HG03095 (cell line): ENCODE measurements around the gene NRDE2.
"Not testable (repeated sequence)": the region's sequence is repeated elsewhere in the genome, so short reads cannot be mapped to it uniquely, and the experiment has no call there.

Experiments
- ATAC-seq: cut with Tn5 transposase; IDR thresholded peaks from one replicate; pipeline ENCODE4 v1.9.1; 2021; ENCODE audit warnings: moderate library complexity; ENCODE audit not compliant: unreplicated experiment

NRDE2 gene

GRCh38 chr14:90344331-90345238 lies 12.8 kb upstream of the NRDE2 start:
- no peak for ATAC-seq

GRCh38 chr14:90342327-90342726 lies 10.6 kb upstream of the NRDE2 start:
- no peak for ATAC-seq

GRCh38 chr14:90341784-90342183 lies 10.0 kb upstream of the NRDE2 start:
- ATAC-seq = no peak

- ATAC-seq = not testable (repeated sequence)
Observed at GRCh38 chr14:90341232-90341631, 9.5 kb upstream of the NRDE2 start.

- no peak for ATAC-seq
Observed at GRCh38 chr14:90336985-90337384, 5.2 kb upstream of the NRDE2 start.

- ATAC-seq = no peak
Observed at GRCh38 chr14:90336401-90336800, 4.7 kb upstream of the NRDE2 start.

- no peak for ATAC-seq
Observed at GRCh38 chr14:90332271-90332584, 487 bp upstream of the NRDE2 start.

- no peak for ATAC-seq
Observed at GRCh38 chr14:90330203-90331196, 1.2 kb downstream of the NRDE2 start.

GRCh38 chr14:90321891-90322290 lies 9.8 kb downstream of the NRDE2 start:
- no peak for ATAC-seq

GRCh38 chr14:90319634-90320541 lies 11.9 kb downstream of the NRDE2 start:
- ATAC-seq = no peak

GRCh38 chr14:90319173-90319572 lies 12.6 kb downstream of the NRDE2 start:
- ATAC-seq = no peak

- no peak for ATAC-seq
Observed at GRCh38 chr14:90318016-90318415, 13.7 kb downstream of the NRDE2 start.

GRCh38 chr14:90317286-90317685 lies 14.5 kb downstream of the NRDE2 start:
- ATAC-seq = no peak

GRCh38 chr14:90308561-90308960 lies 23.2 kb downstream of the NRDE2 start:
- no peak for ATAC-seq

GRCh38 chr14:90305176-90305601 lies 26.6 kb downstream of the NRDE2 start:
- no peak for ATAC-seq

- no peak for ATAC-seq
Observed at GRCh38 chr14:90304502-90304901, 27.2 kb downstream of the NRDE2 start.

- ATAC-seq = no peak
Observed at GRCh38 chr14:90303473-90303872, 28.3 kb downstream of the NRDE2 start.

- ATAC-seq = no peak
Observed at GRCh38 chr14:90302529-90303303, 29.0 kb downstream of the NRDE2 start.

- ATAC-seq = no peak
Observed at GRCh38 chr14:90301668-90302090, 30.1 kb downstream of the NRDE2 start.

- no peak for ATAC-seq
Observed at GRCh38 chr14:90301122-90301521, 30.6 kb downstream of the NRDE2 start.
